BE2C (cell line): ENCODE data around the gene CALML5.

Experiments used
- DNase-seq: peaks from one replicate; pipeline ENCODE4 v3.0.0-alpha.2; 2020
- H3K27me3 ChIP-seq: fragments of 250-450 bp; sonication (Bioruptor Pico); 2 replicates; pipeline ENCODE4 v1.5.1; 2020; ENCODE audit warnings: mild to moderate bottlenecking
- H3K36me3 ChIP-seq: fragments of 250-450 bp; sonication (Bioruptor Pico); 2 replicates; pipeline ENCODE4 v1.5.1; 2020; ENCODE audit warnings: mild to moderate bottlenecking
- H3K4me1 ChIP-seq: fragments of 250-450 bp; sonication (Bioruptor Pico); 2 replicates; pipeline ENCODE4 v1.5.1; 2020
- H3K4me3 ChIP-seq: 2 replicates; pipeline ENCODE4 v1.5.1; 2011; ENCODE audit warnings: low read depth, low read length
- H3K9me3 ChIP-seq: fragments of 250-450 bp; sonication (Bioruptor Pico); 2 replicates; pipeline ENCODE4 v1.5.1; 2020
- CTCF ChIP-seq: IDR thresholded peaks from 2 replicates; pipeline ENCODE4 v1.5.1; 2012; ENCODE audit warnings: mild to moderate bottlenecking, low read depth, low read length

CALML5 gene

GRCh38 chr10:5485948-5486852 lies 13.2 kb downstream of the CALML5 start:
- Histone ChIP-seq H3K27me3 (no peaks in the 10 kb centered on the region), H3K36me3 (no peaks in the 10 kb centered on the region), H3K4me3 (no peak overlapping the region), H3K9me3 (no peaks in the 10 kb centered on the region), H3K4me1 (no peaks in the 10 kb centered on the region)
- no peak for DNase-seq
- TF ChIP-seq CTCF, result no peak

GRCh38 chr10:5485290-5485689 lies 14.1 kb downstream of the CALML5 start:
- Histone ChIP-seq H3K27me3 (no peaks in the 10 kb centered on the region), H3K4me3 (no peak overlapping the region), H3K9me3 (no peaks in the 10 kb centered on the region), H3K36me3 (no peaks in the 10 kb centered on the region), H3K4me1 (no peaks in the 10 kb centered on the region)
- no peak for DNase-seq
- no peak for TF ChIP-seq CTCF

GRCh38 chr10:5484205-5484604 lies 15.2 kb downstream of the CALML5 start:
- H3K27me3 ChIP-seq, result no peaks in the 10 kb centered on the region
- no peaks in the 10 kb centered on the region for H3K4me1 ChIP-seq
- no peaks in the 10 kb centered on the region for H3K36me3 ChIP-seq
- H3K9me3 ChIP-seq, result no peaks in the 10 kb centered on the region
- TF ChIP-seq CTCF, result no peak
- DNase-seq, result no peak
- H3K4me3 ChIP-seq, result no peak overlapping the region

GRCh38 chr10:5482016-5482415 lies 17.4 kb downstream of the CALML5 start:
- Histone ChIP-seq H3K36me3 (no peaks in the 10 kb centered on the region), H3K4me3 (no peak overlapping the region), H3K27me3 (no peaks in the 10 kb centered on the region), H3K4me1 (no peaks in the 10 kb centered on the region), H3K9me3 (no peaks in the 10 kb centered on the region)
- no peak for TF ChIP-seq CTCF
- DNase-seq, result no peak

- no peaks in the 10 kb centered on the region for H3K36me3 ChIP-seq
- no peak for DNase-seq
- no peaks in the 10 kb centered on the region for H3K4me1 ChIP-seq
- H3K9me3 ChIP-seq, result no peaks in the 10 kb centered on the region
- no peak overlapping the region for H3K4me3 ChIP-seq
- H3K27me3 ChIP-seq, result no peaks in the 10 kb centered on the region
- no peak for TF ChIP-seq CTCF
These were observed 18.2 kb downstream of the CALML5 start for GRCh38 chr10:5481121-5481520.

- H3K4me1 ChIP-seq, result no peaks in the 10 kb centered on the region
- no peak for DNase-seq
- TF ChIP-seq CTCF, result no peak
These were observed 19.0 kb downstream of the CALML5 start for GRCh38 chr10:5480162-5480941.

More at GRCh38 chr10:5480162-5480941, 19.0 kb downstream of the CALML5 start:
- Histone ChIP-seq H3K36me3 (no peaks in the 10 kb centered on the region), H3K27me3 (no peaks in the 10 kb centered on the region), H3K4me3 (no peak overlapping the region), H3K9me3 (no peaks in the 10 kb centered on the region)
